Right renal pelvis (tissue), 4 donors: ENCODE measurements around the gene KCNIP1. TPM values are rescaled to one million over a fixed set of nuclear protein-coding genes. Genes with fewer than 3 reads are reported as not detected.
A peak's percentile ranks its signal among the peaks of the same experiment; 100 is the strongest.
"Not testable (repeated sequence)": the region's sequence is repeated elsewhere in the genome, so short reads cannot be mapped to it uniquely, and the experiment has no call there.

Source experiments
- DNase-seq, 4 donors: peaks; one replicate each; pipeline ENCODE4 v3.0.0-alpha.2; 2013; ENCODE audit warnings: low read depth in 4 of 4, low spot score in 3 of 4, missing footprints in 1 of 4
- polyA plus RNA-seq, 4 donors: library from polyadenylated mRNA; unstranded; fragments of 120-200 nt; gene quantifications; one replicate each; pipeline ENCODE4 v1.2.1, GENCODE V29; 2013; ENCODE audit not compliant: insufficient read length in 4 of 4

Gene KCNIP1
- polyA plus RNA-seq, 4 donors, result 10.6 to 14.5 (median 12.7) TPM

DNA sequence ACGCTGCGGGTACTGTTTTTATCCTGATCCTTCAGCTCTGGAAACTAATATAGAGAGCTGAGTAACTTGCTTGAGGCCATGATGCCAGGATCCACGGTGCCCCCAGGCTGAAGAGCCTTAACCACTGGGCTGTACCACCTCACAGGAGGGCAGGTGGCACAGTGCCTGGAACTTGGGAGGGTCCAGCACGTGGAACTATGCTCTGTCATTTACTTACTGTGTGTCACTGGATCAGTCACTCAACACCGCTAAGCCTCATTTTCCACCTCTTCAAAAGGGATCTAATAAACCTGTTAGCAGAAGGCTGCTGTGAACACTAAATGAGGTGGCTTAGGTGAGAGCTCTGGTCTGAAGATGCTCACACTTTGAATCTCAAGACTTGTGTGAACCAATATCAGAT is 29.6 kb downstream of the KCNIP1 start:
- no peak for DNase-seq

DNA sequence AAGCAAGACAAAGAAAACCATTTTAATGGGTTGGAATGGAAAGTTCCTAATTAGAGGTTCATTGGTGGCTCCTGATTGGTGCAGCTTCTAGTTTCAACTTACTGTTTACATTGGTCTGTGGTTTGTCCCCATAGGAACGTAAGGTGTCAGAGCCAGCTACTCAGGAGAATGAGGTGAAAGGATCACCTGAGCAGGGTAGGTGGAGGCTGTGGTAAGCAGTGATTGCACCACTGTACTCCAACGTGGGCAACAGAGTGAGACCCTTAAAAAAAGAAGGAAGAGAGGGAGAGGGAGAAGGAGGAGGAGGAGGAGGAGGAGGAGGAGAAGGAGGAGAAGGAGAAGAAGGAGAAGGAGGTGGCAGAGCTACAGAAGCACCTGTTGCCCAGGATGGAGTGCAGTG is 30.4 kb downstream of the KCNIP1 start:
- DNase-seq, result no peak

DNA sequence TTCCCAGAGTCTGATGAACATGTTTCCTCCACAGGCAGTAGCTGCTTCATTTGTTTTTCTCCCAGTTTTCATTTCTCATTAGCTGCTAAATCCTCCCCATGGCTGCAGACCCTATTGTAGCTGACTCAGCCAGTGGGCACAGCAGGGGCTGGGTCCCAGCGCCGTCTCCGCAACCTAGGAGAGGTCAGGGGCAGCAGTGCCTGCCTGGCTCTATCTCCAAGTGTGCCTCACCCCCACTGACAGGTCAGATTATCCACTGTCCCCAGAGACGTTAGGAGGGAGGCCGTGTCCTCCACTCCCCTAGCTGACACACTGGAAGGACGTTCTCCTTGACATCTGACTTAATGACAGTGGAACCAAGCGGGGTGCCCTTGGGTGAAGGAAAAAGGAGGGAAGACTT is 31.1 kb downstream of the KCNIP1 start:
- DNase-seq, result no peak

DNA sequence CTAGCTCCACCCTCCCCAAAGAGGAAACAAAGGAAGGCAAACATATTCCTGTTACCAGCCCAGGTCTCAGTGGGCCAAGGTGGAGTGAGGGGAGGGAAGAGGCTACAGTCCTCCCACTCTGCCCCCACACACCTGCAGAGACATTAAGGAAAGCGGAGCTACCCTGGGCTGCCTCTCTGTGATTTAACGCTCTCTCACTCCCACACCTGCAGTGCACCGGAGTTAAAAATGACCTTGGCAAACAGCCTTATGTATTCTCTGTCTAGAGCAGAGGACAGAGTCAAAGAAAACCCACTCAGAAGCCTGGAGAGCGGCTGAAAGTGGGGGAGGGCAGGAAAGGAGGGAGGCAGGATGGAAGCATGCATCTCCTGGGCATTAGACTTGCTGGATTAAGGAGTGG is 32.7 kb downstream of the KCNIP1 start:
- peak in 1 of 4 donors; percentile 52 for DNase-seq

DNA sequence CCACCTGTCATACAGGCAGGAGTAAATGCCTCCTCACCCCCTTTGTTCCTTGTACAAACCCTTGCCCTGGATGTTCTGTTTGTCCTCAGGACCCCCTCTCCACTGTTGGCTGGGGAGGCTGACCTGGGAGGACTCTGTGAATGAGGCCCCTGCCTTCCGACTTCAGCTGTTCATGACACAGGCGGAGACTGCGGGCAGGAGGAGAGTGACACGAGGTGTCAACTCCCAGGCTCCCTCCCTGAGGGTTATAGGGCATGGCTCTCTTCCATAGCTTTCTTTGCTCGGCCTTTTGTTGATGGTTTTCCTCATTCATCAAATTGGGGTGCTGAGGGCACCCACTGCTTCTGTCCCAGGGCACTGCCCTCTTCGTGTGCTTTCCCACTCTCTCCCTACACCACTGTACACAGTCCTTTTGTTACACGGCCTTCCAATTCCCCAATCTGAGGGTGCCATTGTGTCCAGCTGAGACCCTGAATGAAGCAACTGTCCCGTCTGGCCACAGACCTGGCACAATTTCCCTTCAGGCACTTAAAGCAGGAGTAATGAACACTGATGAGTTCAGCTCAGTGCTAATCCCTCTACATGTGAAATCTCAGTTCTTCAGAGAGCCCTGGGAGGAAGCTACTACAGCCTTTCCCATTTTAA is 33.8 kb downstream of the KCNIP1 start:
- DNase-seq, result no peak

DNA sequence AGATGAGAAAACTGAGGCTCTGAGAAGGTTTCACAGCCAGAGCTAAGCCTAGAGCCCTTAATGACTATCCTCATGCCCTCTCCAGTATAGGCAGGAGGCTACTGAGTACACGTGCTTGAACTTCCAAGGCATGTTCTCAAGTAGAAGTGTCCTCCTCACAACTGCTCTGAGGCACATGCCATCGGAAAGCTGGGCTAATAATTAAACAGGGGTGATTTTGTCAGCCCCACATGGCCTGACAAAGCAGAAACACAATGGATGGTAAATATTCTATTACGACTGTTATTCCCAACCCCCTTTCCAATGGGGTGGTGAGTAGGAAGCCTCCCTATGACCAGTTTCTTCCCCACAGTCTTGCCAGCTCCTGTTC is 34.3 kb downstream of the KCNIP1 start:
- no peak for DNase-seq

DNA sequence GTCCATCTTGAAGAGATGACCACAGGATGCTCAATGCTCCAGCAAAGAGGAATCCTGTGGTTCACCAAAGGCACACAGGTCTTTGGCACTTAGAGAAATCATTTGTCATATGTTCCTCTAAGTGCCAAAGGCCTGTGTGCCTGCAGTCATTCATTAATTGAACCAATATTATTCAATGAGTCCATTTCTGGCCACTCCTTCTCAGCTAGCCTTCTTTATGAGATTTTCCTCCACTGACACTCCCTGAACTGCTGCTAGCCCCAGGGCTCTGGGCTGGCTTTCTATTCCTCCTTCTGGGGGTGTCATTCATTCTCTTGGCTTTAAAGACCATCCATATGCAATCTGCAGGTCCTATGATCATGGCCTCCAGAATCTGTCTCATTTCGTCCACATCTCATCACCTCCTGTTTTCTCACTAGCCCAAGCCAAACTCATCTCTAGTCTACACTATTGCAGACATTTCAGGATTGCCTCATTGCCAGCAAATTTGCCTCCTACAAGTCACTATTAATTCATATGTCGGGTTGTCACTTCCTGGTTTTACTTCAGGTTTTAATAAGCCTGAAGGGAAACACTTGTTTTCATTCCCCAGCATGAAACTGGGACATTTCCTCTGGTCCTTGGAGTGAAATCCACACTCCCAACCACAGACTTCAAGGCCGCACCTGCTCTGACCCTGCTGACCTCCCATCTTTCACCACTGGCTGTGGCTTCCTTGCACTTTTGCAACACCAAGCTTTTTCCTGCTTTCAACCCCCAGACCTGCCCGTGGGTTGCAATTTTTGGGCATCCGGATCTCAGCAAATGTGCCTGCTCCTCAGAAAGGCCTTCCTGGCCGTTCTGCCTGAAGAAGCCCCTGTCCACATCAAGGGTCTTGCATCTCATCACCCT is 35.1 kb downstream of the KCNIP1 start:
- DNase-seq, result no peak

DNA sequence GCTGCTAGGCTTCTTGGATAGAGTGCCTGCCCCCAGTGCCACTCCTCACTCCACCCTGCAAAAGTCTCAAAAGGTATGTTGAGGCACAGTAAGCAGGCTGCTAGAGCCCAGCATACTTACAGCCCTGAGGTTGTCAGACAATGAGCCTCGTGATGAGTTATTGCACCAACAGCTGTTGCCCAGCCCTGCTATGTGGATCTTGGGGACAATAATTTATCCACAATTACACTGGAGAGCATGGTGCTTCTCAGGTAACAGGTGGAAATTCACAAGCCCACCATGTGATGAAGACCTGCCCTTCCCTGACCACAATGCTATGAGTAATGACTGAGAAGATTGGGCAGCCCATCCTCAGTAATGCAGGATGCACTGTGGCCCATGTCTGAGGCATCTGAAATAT is 36.5 kb downstream of the KCNIP1 start:
- DNase-seq, result no peak

DNA sequence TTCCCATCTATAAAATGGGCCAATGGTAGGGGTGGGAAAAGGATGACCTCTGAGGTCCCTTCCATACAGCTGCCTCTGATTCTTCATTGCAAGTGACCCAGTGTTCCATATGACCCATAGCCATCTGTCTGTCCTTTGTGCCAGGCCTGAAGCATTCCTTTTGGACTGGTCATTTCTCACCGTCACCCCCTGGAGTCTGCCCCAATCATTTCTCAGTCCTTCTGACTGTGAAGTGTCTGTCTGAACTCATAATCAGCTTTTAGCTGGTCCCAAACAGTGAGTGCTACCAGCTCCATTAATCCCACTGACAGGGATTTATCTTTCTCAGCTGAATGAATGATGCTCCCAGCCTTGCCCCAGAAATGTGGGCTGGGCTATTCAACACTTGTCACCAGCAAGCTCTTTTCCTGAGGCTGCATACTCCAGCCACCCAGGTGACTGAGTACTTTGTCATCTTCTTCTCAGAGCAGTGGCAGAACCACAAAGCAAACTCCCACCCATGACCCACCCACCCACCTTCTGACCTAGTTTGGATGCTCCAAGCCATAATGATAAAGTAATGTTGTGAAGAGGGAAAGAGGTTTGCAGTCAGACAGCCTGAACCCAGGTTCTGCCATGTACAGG is 37.4 kb downstream of the KCNIP1 start:
- no peak for DNase-seq

DNA sequence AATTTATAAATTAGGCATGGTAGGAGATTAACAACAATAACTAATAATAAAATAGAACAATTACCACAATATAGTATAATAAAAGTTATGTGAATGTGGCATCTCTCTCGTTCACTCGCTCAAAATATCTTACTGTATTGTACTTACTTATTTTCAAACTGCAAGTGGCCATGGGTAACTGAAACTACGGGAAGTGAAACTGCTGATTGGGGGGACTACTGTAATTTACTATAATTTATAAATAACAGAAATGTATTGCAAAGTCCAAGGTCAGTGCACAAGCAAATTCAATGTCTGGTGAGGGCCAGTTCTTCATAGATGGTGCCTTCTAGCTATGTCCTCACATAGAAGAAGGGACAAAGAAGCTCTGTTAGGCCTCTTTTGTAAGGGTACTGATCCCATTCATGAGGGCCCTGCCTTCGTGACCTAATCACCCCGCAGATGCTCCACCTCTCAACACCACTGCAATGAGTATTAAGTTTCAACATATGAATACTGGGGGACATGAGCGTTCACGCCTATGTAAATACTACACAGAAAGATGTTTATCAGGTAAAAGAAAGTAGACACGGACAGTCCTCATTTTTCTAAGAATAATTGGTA is 39.0 kb downstream of the KCNIP1 start:
- no peak for DNase-seq

DNA sequence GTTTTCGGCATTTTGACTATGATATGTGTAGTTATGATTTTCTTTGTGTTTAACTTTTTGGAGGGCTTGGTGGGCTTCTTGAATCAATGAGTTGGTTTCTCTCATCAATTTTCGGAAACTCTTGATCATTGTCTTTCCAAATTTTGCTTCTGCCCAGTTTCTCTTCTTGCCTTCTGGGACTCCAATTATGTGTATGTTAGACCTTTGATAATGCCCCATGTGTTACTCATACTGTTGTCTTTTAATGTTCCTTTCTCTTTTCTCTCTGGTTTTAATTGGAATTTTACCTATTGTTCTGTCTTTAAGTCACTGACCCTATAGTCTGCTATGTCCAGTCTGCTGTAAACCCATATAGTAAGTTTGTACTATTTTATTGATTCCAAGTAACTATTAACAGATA is 41.5 kb downstream of the KCNIP1 start:
- no peak for DNase-seq

DNA sequence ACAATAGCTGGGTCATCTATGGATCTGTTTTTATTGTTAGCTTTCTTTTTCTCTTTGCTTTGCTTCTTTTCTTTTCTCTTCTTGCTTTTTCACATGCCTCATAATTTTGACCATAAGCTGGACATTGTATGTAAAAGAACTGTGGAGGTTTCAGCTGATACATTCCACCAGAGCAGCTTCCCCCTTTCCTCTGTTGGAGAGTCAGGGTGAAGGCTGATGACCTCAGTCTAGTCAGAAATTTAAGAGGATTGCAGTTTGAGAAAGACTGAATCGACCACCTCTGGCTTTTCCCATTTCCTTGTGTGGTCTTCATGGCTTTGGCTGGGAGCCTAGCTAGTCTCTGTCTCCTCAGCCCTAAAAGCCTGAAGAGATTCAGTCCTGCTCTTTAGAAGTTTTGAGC is 42.0 kb downstream of the KCNIP1 start:
- DNase-seq, result no peak

DNA sequence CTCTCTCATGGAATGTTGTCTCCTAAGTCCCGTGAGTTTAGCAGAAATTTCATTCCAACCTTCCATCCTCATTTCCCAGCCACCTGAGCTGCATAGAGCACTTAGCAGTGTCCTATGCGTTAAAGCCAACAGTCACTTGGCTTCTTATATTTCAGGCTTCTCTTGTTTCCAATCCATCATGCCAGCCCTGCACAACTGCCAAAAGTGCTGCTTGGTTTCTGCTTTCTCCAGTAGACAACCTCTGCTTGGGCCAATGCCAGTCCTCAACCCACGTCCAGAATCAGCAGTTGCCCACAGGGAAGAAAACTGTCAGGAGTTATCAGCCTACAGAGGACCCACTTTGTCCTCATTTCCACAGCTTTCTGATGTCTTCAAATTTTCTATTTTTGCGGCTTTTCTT is 42.5 kb downstream of the KCNIP1 start:
- no peak for DNase-seq

DNA sequence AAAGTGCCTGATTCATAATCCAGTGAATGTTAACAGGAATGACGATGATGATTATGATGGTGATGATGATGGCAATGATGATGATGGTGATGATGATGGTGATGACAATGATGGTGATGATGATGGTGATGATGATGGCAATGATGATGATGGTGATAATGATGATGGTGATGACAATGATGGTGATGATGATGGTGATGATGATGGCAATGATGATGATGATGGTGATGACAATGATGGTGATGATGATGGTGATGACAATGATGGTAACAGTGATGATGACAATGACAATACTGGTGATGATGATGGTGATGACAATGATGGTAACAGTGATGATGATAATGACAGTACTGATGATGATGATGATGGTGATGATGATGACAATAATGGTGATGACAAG is 46.6 kb downstream of the KCNIP1 start:
- not testable (repeated sequence) for DNase-seq

DNA sequence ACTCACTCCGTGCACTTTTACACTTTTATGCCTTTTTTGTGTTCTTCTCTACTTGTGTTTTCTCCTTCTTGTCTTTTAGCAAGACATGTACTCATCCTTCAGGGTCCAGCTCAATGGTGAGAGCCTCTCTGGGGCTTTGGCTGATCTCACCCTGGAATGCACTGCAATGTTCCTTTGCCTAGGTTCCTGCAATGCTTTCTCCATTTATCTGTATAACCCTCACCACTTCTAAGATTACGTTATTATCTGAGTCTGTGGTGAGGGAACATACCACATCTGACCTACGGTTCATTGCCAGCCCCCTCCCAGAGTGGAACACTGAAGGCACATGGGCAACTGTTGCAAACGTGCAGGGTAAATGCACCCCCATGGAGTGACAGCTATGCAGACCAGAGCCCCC is 47.3 kb downstream of the KCNIP1 start:
- DNase-seq, result no peak

DNA sequence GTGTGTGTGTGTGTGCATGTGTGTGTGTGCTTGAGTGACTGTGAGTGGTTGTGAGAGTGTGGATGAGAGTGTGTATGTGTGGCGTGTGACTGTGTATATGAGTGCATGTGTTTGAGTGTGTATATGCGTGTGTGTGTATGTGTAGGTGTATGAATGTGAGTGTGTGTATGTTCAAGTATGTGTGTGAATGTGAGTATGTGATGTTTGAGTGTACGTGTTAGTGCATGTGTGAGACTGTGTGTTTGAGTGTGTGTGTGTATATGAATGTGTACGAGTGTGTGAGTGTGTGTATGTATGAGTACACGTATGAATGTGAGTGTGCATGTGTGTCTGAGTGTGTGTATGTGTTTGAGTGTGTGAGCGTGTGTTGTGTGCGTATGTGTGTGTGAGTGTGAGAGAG is 47.8 kb downstream of the KCNIP1 start:
- no peak for DNase-seq

DNA sequence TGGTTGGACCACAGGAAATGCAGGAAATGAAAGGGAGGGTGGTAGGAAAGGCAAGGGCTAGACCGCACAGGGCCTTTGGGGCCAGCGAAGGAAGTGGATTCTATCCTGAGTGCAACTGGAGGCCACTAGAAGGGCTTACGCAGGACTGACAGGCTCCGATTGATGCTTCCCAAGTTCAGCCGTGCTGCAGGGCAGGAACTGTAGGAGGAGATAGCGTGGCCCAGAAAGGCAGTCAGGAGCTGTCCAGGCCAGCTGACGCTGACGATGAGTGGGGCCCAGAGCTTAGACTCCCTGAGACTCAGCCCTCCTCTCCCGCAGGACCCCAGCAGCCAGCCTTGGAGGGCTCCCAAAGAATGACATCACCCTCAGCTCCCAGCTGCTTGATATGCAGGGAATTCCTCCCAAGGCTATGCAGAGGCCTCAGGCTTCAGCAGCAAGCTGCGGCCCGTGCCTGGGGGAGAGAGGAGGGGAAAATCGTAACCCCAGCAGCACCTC is 48.8 kb downstream of the KCNIP1 start:
- peak; percentile 77 to 84 (median 81) for DNase-seq

DNA sequence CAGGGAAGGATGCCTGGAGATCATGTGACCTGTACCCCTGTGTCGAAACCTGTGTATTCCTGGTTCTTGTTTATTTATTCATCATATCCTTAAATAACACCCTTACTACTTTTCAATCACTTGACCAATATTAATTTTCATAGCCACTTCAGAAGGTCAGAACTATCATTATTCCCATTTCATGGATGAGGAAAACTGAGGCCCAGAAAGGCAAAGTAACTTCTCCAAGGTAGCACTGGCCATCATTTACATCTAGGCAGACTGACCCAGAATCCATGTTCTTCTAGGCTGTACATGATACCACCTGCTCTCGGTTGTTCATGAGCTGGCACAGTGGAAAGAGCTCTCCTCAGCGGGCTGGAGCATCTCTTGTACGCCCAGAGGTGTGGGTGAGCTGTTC is 49.4 kb downstream of the KCNIP1 start:
- DNase-seq, result no peak

DNA sequence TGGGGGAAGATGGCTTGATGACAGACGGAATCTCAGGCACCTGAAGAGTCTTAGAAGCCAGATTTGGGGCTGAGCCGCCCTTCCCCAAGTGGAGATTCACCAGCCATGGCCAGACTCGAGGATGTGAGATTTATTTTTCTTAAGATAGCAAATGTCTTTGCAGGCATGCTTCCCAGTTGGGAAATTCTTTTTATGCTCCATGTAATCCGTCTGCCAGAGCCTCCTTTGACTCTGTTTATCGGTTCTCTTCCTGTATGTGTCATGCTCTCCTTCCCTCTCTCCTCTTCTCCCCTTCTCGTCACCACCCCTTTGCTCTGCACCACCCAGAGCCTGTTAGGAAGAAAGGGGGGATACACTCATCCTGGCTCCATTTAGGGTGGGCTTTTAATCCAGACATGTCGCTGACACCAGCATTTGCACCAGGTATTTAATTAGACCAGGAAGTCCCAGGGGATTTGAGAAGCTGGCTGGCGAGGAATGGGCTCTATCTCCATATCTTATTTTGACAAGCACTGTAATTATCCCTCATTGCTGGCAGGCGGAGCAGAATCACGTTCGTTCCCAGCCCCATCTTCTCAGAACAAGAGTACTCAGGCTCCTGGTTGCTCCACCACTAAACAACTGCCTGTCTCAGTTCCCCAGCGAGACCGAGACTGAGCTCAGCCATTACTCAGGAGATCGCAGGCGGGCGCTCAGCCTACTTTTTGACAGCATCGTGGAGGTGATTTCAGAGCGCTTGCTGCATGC is 50.9 kb downstream of the KCNIP1 start:
- DNase-seq, result no peak

DNA sequence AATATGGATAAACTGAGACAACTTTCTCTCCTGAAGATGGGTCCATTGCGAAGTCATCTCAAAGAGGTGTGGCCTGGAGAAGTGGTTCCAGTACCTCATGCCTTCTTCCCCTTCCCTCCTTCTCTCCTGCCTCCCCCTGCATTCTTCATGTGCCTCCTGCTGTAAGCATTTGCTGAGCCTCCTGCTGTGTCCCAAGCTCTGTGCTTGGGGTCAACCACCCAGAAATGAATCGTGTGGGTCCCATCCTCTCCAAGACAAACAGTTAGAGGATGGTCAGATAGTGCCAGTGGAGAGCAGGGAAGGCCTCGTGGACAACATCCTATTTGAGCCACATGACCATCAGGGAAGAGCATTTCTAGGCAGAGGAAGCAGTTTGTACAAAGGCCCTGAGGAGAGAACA is 53.5 kb downstream of the KCNIP1 start:
- DNase-seq, result no peak

DNA sequence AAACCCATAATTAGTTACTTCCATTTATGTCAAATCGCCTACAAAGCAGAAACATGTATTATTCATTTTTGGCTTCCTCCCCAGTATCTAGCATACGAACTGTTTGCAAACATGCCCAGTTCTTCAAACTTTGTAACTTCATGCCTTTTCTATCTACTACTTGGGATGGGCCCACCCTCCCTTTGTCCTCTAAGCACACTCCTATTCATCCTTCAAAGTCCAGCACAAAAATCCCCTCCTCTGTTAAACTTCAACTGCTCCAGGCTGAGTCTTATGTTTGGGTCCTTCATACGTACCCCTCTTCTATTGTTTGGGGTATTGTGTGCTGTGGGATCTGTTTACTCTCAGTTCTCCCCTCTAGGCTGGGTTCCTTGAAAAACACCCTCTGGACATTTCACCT is 55.5 kb downstream of the KCNIP1 start:
- DNase-seq, result no peak
